Left forelimb (tissue), 1 donor: Measurements from ENCODE around the gene CATSPERB.
"Not testable (repeated sequence)": the region's sequence is repeated elsewhere in the genome, so short reads cannot be mapped to it uniquely, and the experiment has no call there.

Source experiments
- DNase-seq: peaks from one replicate; pipeline ENCODE4 v3.0.0-alpha.2; 2018; ENCODE audit warnings: low spot score

The CATSPERB gene

GRCh38 chr14:91731986-91732385 is at the start of gene CATSPERB:
CATSPERB (minus strand) TSS chr14:91732086; CDS start chr14:91729479, 2,607 bp downstream.
- no peak for DNase-seq

GRCh38 chr14:91780452-91780851 is 48.6 kb upstream of the CATSPERB start:
- no peak for DNase-seq

GRCh38 chr14:91778217-91778616 is 46.3 kb upstream of the CATSPERB start:
- no peak for DNase-seq

GRCh38 chr14:91774140-91775096 is 42.5 kb upstream of the CATSPERB start:
- DNase-seq: no peak

- no peak for DNase-seq
Measured at GRCh38 chr14:91770185-91770584, 38.3 kb upstream of the CATSPERB start.

- DNase-seq: no peak
Measured at GRCh38 chr14:91755570-91756295, 23.8 kb upstream of the CATSPERB start.

GRCh38 chr14:91754819-91755218 is 22.9 kb upstream of the CATSPERB start:
- no peak for DNase-seq

GRCh38 chr14:91754185-91754584 is 22.3 kb upstream of the CATSPERB start:
- DNase-seq: no peak

- no peak for DNase-seq
Measured at GRCh38 chr14:91753501-91754128, 21.7 kb upstream of the CATSPERB start.

GRCh38 chr14:91752961-91753360 is 21.1 kb upstream of the CATSPERB start:
- no peak for DNase-seq

- DNase-seq: no peak
Measured at GRCh38 chr14:91751719-91752118, 19.8 kb upstream of the CATSPERB start.

- no peak for DNase-seq
Measured at GRCh38 chr14:91750634-91751198, 18.8 kb upstream of the CATSPERB start.

GRCh38 chr14:91749868-91750267 is 18.0 kb upstream of the CATSPERB start:
- DNase-seq: no peak

- no peak for DNase-seq
Measured at GRCh38 chr14:91748049-91748448, 16.2 kb upstream of the CATSPERB start.

GRCh38 chr14:91745344-91745743 is 13.5 kb upstream of the CATSPERB start:
- no peak for DNase-seq

GRCh38 chr14:91744068-91744480 is 12.2 kb upstream of the CATSPERB start:
- DNase-seq: no peak

- DNase-seq: no peak
Measured at GRCh38 chr14:91743305-91743653, 11.4 kb upstream of the CATSPERB start.

- no peak for DNase-seq
Measured at GRCh38 chr14:91742621-91743304, 10.9 kb upstream of the CATSPERB start.

GRCh38 chr14:91739867-91740266 is 8.0 kb upstream of the CATSPERB start:
- DNase-seq: not testable (repeated sequence)

GRCh38 chr14:91737619-91738018 is 5.7 kb upstream of the CATSPERB start:
- no peak for DNase-seq

- DNase-seq: no peak
Measured at GRCh38 chr14:91732859-91733477, 1.1 kb upstream of the CATSPERB start.
